SK-N-SH (cell line): ENCODE data around the gene TEKT2. TPM values are rescaled to one million over a fixed set of nuclear protein-coding genes. Genes with fewer than 3 reads are reported as not detected.

Experiments
- CTCF ChIA-PET: fragments of 300-600, 350-600 bp; formaldehyde crosslinking; extraction: SDS; loops from one replicate; lab custom pipeline; 2021; lab: Yijun Ruan, JAX
- POLR2A ChIA-PET: fragments of 350-600 bp; sonication (Branson Sonifier 250); formaldehyde crosslinking; extraction: SDS; loops from one replicate; lab custom pipeline; 2020; ENCODE audit warnings: antibody characterized with exemption, inconsistent platforms; lab: Yijun Ruan, JAX
- DNase-seq: peaks from one replicate; pipeline ENCODE4 v3.0.0; 2012
- H2AFZ ChIP-seq: fragments of 200-600 bp; sonication (generic); 2 replicates; pipeline ENCODE4 v1.8.1; 2016; ENCODE audit warnings: antibody characterized with exemption, mild to moderate bottlenecking, low read depth
- H3F3A ChIP-seq: fragments of 200-600 bp; sonication (generic); replicated peaks from 2 replicates; pipeline ENCODE3; 2016; ENCODE audit warnings: antibody characterized with exemption, mild to moderate bottlenecking; ENCODE audit not compliant: insufficient read depth
- H3K27ac ChIP-seq, 2 experiments: fragments of 200-500 bp in 1 of 2; fragments of 200-600 bp in 1 of 2; sonication (Bioruptor generic) in 1 of 2; sonication (generic), shearing (Covaris generic) in 1 of 2; 2 replicates each; pipeline versions ENCODE4 v1.5.1 to v1.6.1; 2014 to 2016; ENCODE audit warnings: low read depth in 2 of 2, inconsistent platforms in 1 of 2, low read length in 1 of 2, mild to moderate bottlenecking in 1 of 2, mixed read lengths in 1 of 2
- H3K27me3 ChIP-seq: fragments of 200-600 bp; sonication (generic), shearing (Covaris generic); 2 replicates; pipeline ENCODE4 v1.6.1; 2016; ENCODE audit warnings: mixed run types; ENCODE audit not compliant: insufficient read depth
- H3K36me3 ChIP-seq, 2 experiments: fragments of 200-500 bp in 1 of 2; fragments of 200-600 bp in 1 of 2; sonication (Bioruptor generic) in 1 of 2; sonication (generic) in 1 of 2; replicated peaks in 1 of 2; 2 replicates each; pipeline versions ENCODE3 to v1.5.1; 2014 to 2016; ENCODE audit warnings: low read length in 1 of 2, mild to moderate bottlenecking in 1 of 2; ENCODE audit not compliant: insufficient read depth in 2 of 2, control insufficient read depth in 1 of 2
- H3K4me1 ChIP-seq, 2 experiments: fragments of 200-500 bp in 1 of 2; fragments of 200-600 bp in 1 of 2; sonication (Bioruptor generic) in 1 of 2; sonication (generic), shearing (Covaris generic) in 1 of 2; 2 replicates each; pipeline versions ENCODE4 v1.5.1 to v1.6.1; 2014 to 2016; ENCODE audit warnings: low read depth in 1 of 2, low read length in 1 of 2, mixed run types in 1 of 2; ENCODE audit not compliant: insufficient read depth in 2 of 2, control insufficient read depth in 1 of 2
- H3K4me2 ChIP-seq: fragments of 200-600 bp; sonication (generic), shearing (Covaris generic); 2 replicates; pipeline ENCODE4 v1.6.1; 2017; ENCODE audit warnings: mixed run types
- H3K4me3 ChIP-seq, 2 experiments: fragments of 200-500 bp in 1 of 2; fragments of 200-600 bp in 1 of 2; sonication (Bioruptor generic) in 1 of 2; sonication (generic), shearing (Covaris generic) in 1 of 2; 2 replicates each; pipeline versions ENCODE4 v1.5.1 to v1.8.1; 2014 to 2016; ENCODE audit warnings: low read depth in 2 of 2, inconsistent platforms in 1 of 2, low read length in 1 of 2, mild to moderate bottlenecking in 1 of 2, mixed read lengths in 1 of 2, moderate library complexity in 1 of 2
- H3K79me2 ChIP-seq: fragments of 200-600 bp; sonication (generic); 2 replicates; pipeline ENCODE4 v1.8.1; 2017; ENCODE audit warnings: mild to moderate bottlenecking; ENCODE audit not compliant: insufficient read depth
- H3K9ac ChIP-seq: fragments of 200-600 bp; sonication (generic); 2 replicates; pipeline ENCODE4 v1.6.1; 2017; ENCODE audit warnings: mixed run types
- H3K9me2 ChIP-seq: fragments of 200-600 bp; sonication (generic); 2 replicates; pipeline ENCODE4 v1.6.1; 2017; ENCODE audit warnings: mixed run types
- H3K9me3 ChIP-seq: fragments of 200-600 bp; sonication (generic); 2 replicates; pipeline ENCODE4 v1.6.1; 2017; ENCODE audit warnings: mixed run types, mild to moderate bottlenecking, moderate library complexity
- H4K20me1 ChIP-seq: fragments of 200-600 bp; sonication (generic); 2 replicates; pipeline ENCODE4 v1.6.1; 2017; ENCODE audit warnings: mild to moderate bottlenecking, mixed run types; ENCODE audit not compliant: insufficient read depth
- EP300 ChIP-seq, 2 experiments: IDR thresholded peaks; 2 replicates each; pipeline versions ENCODE4 v1.4.0 to v1.6.1; 2012; ENCODE audit warnings: borderline replicate concordance in 1 of 2, low read depth in 1 of 2, low read length in 1 of 2
- EZH2phosphoT487 ChIP-seq: fragments of 200-600 bp; sonication (generic); IDR thresholded peaks from 2 replicates; pipeline ENCODE4 v1.6.1; 2017; ENCODE audit warnings: low read depth, mixed run types, mild to moderate bottlenecking, antibody characterized with exemption, moderate library complexity, borderline replicate concordance
- FOSL2 ChIP-seq: IDR thresholded peaks from 2 replicates; pipeline ENCODE4 v1.4.0; 2012; ENCODE audit warnings: low read depth, mild to moderate bottlenecking, moderate library complexity, borderline replicate concordance
- FOXM1 ChIP-seq: IDR thresholded peaks from 2 replicates; pipeline ENCODE4 v1.4.0; 2012; ENCODE audit warnings: low read depth, mild to moderate bottlenecking
- GATA2 ChIP-seq: sonication (generic); formaldehyde crosslinking; IDR thresholded peaks from 2 replicates; pipeline ENCODE4 v1.5.0; 2020; ENCODE audit warnings: mild to moderate bottlenecking, missing genetic modification reagents
- IRF3 ChIP-seq: fragments of 150-350 bp; IDR thresholded peaks from 2 replicates; pipeline ENCODE4 v1.6.1; 2016; ENCODE audit warnings: mild to moderate bottlenecking, low read depth, low read length
- JUND ChIP-seq: IDR thresholded peaks from 2 replicates; pipeline ENCODE4 v1.4.0; 2012
- MAX ChIP-seq: IDR thresholded peaks from 2 replicates; pipeline ENCODE4 v1.4.0; 2012; ENCODE audit warnings: low read depth
- NFIC ChIP-seq: IDR thresholded peaks from 2 replicates; pipeline ENCODE4 v1.4.0; 2012; ENCODE audit warnings: borderline replicate concordance
- NRF1 ChIP-seq: IDR thresholded peaks from 2 replicates; pipeline ENCODE4 v1.6.1; 2012; ENCODE audit warnings: low read depth, mild to moderate bottlenecking, low read length
- PBX3 ChIP-seq: IDR thresholded peaks from 2 replicates; pipeline ENCODE4; 2012
- RAD21 ChIP-seq: IDR thresholded peaks from 2 replicates; pipeline ENCODE4 v1.6.1; 2012; ENCODE audit warnings: mild to moderate bottlenecking, low read length
- SMC3 ChIP-seq: IDR thresholded peaks from 2 replicates; pipeline ENCODE4 v1.6.1; 2012; ENCODE audit warnings: low read depth, low read length, improper control_type of control experiment
- TAF1 ChIP-seq: IDR thresholded peaks from 2 replicates; pipeline ENCODE4 v1.6.1; 2012; ENCODE audit warnings: low read depth, mild to moderate bottlenecking, low read length, moderate library complexity, borderline replicate concordance
- USF1 ChIP-seq: IDR thresholded peaks from 2 replicates; pipeline ENCODE4 v1.4.0; 2012; ENCODE audit warnings: low read depth, borderline replicate concordance
- YY1 ChIP-seq: IDR thresholded peaks from 2 replicates; pipeline ENCODE4 v1.4.0; 2012; ENCODE audit warnings: low read depth, mild to moderate bottlenecking
- ZBTB33 ChIP-seq: IDR thresholded peaks from 2 replicates; pipeline ENCODE4 v1.4.0; 2012; ENCODE audit warnings: low read depth, borderline replicate concordance
- WGBS: methylation state at CpG from one replicate; pipeline ENCODE4 v1.1.6; 2017; ENCODE audit warnings: low lambda C conversion rate; 5-methylcytosine and 5-hydroxymethylcytosine counted together
- polyA plus RNA-seq, 3 experiments: library from polyadenylated mRNA; depleted of rRNA; stranded (reverse); fragments of >200 nt; gene quantifications; 2 replicates each; pipeline ENCODE4 v1.2.3, GENCODE V29; 2012

TEKT2 gene
- polyA plus RNA-seq, 1 of the 3 experiments (the other 2 are of a cell fraction) = 1.2 TPM

- Histone ChIP-seq H3K4me1 (peaks cover 3 to 41% of the 10 kb centered on the region in 2 experiments; a peak in 3 of 4 replicates), H4K20me1 (no peaks in the 10 kb centered on the region), H3K36me3 (peaks cover 9 to 23% of the 10 kb centered on the region in 2 experiments), H3K9me3 (no peaks in the 10 kb centered on the region), H3K9ac (peak overlapping the region; percentile 84; the same call in 1 of the 2 replicates), H3K27me3 (no peaks in the 10 kb centered on the region), H3K4me2 (peak overlapping the region; percentile 99), H3K4me3 (peak overlapping the region; percentile 95 to 97), H3K79me2 (peaks cover 40% of the 10 kb centered on the region), H3K9me2 (no peaks in the 10 kb centered on the region), H3K27ac (peak overlapping the region in 1 of 2 experiments; percentile 91; a peak in 1 of 4 replicates), H2AFZ (peak overlapping the region; percentile 100), H3F3A (peaks cover 3% of the 10 kb centered on the region)
- CTCF ChIA-PET = no interaction called here
- POLR2A ChIA-PET = no interaction called here
- 47% methylated on average over 5 of the region's 8 CpGs for WGBS
- DNase-seq = no peak
- TF ChIP-seq ZBTB33 (no peak), FOSL2 (no peak), NFIC (no peak), GATA2 (CRISPR knock-in tag) (no peak), JUND (no peak), MAX (no peak), PBX3 (no peak), FOXM1 (no peak), RAD21 (no peak), YY1 (no peak), IRF3 (no peak), EP300 (IDR thresholded peaks at IDR 0.05; ENCODE audit: borderline replicate concordance in 1 of 2, low read depth in 1 of 2, low read length in 1 of 2) (no peak), USF1 (no peak), EZH2phosphoT487 (no peak), TAF1 (no peak), SMC3 (no peak), NRF1 (no peak)
These were observed 4.3 kb downstream of the TEKT2 start for GRCh38 chr1:36088265-36088576.
